Adrenal gland (tissue), 5 donors: Measurements from ENCODE around the gene REEP2.

ENCODE experiments used
- CTCF ChIP-seq, 6 experiments: fragments of 450-650 bp in 4 of 6; fragments of 200-600 bp in 2 of 6; sonication (generic) in 1 of 6; IDR thresholded peaks; 1 replicate in 5 of 6; 2 replicates in 1 of 6; pipeline versions ENCODE4 v1.5.1 to v1.8.0; 2016 to 2021; ENCODE audit warnings: antibody characterized with exemption in 6 of 6, mild to moderate bottlenecking in 2 of 6, moderate library complexity in 1 of 6
- POLR2A ChIP-seq, 2 donors: fragments of 450-650 bp; IDR thresholded peaks; one replicate each; pipeline ENCODE4 v1.6.1; 2017; ENCODE audit warnings: antibody characterized with exemption in 2 of 2, mild to moderate bottlenecking in 2 of 2, moderate library complexity in 1 of 2
- donor health status: DM: no; HTN: no; CAD: no.

- TF ChIP-seq CTCF (IDR thresholded peaks at IDR 0.05) = no peak
- TF ChIP-seq POLR2A (IDR thresholded peaks at IDR 0.05) = no peak
These were observed 761 bp downstream of the REEP2 start for GRCh38 chr5:138439477-138440158.
